Gastroesophageal sphincter (tissue), 3 donors: Measurements from ENCODE around the gene LMAN1L.

ENCODE experiments used
- EP300 ChIP-seq: sonication (generic); formaldehyde crosslinking; IDR thresholded peaks from one replicate; pipeline ENCODE4 v1.6.1; 2017; ENCODE audit warnings: antibody characterized with exemption, mild to moderate bottlenecking
- POLR2A ChIP-seq, 2 donors: fragments of 450-650 bp; IDR thresholded peaks; one replicate each; pipeline ENCODE4 v1.6.1; 2017; ENCODE audit warnings: antibody characterized with exemption in 2 of 2, mild to moderate bottlenecking in 2 of 2, moderate library complexity in 1 of 2
- POLR2AphosphoS5 ChIP-seq: sonication (generic); formaldehyde crosslinking; IDR thresholded peaks from one replicate; pipeline ENCODE4 v1.6.1; 2017; ENCODE audit warnings: antibody characterized with exemption
- TF ChIP-seq, protein P1 (sequence below), 4 experiments: fragments of 200-600 bp in 2 of 4; fragments of 450-650 bp in 2 of 4; sonication (generic) in 1 of 4; IDR thresholded peaks; one replicate each; pipeline ENCODE4 v1.5.1; 2017 to 2019; ENCODE audit warnings: antibody characterized with exemption in 4 of 4, mild to moderate bottlenecking in 2 of 4, moderate library complexity in 2 of 4

DNA sequence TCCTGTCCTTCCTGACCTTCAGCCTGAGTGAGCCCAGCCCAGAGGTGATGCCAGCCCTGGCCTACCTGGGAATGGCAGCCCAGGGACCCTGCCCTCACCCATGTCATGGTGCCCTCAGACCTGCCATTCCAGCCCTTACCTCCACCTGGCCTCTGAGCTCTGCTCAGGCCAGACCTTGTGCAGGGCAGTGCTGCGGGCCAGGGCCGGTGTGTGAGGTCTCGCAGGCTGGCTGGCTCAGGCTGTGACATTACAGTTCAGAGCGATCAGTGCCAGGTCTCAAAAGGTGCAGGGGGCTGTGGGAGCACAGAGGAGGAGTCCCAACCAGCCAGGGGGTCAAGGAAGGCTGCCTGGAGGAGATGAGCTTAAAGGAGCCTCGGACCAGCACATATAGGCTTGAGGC is 7.4 kb downstream of the LMAN1L start:
- TF ChIP-seq, protein P1, sequence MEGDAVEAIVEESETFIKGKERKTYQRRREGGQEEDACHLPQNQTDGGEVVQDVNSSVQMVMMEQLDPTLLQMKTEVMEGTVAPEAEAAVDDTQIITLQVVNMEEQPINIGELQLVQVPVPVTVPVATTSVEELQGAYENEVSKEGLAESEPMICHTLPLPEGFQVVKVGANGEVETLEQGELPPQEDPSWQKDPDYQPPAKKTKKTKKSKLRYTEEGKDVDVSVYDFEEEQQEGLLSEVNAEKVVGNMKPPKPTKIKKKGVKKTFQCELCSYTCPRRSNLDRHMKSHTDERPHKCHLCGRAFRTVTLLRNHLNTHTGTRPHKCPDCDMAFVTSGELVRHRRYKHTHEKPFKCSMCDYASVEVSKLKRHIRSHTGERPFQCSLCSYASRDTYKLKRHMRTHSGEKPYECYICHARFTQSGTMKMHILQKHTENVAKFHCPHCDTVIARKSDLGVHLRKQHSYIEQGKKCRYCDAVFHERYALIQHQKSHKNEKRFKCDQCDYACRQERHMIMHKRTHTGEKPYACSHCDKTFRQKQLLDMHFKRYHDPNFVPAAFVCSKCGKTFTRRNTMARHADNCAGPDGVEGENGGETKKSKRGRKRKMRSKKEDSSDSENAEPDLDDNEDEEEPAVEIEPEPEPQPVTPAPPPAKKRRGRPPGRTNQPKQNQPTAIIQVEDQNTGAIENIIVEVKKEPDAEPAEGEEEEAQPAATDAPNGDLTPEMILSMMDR (IDR thresholded peaks at IDR 0.05): no peak
- no peak for TF ChIP-seq POLR2A (IDR thresholded peaks at IDR 0.05)
- TF ChIP-seq EP300: no peak
- TF ChIP-seq POLR2AphosphoS5: no peak
